Measurements from ENCODE around the gene OPRM1.
"Not testable (repeated sequence)": the region's sequence is repeated elsewhere in the genome, so short reads cannot be mapped to it uniquely, and the experiment has no call there.

The OPRM1 gene

GRCh38 chr6:154039231-154039842 is at the start of gene OPRM1:
Gene OPRM1 (plus strand): TSS chr6:154039240. CDS start chr6:154039545, 305 bp downstream.
- DNase-seq (ENCODE audit: low spot score): no peak

GRCh38 chr6:153989989-153990388 is 49.1 kb upstream of the OPRM1 start:
- DNase-seq (ENCODE audit: low spot score): no peak

- no peak for DNase-seq (ENCODE audit: low spot score)
These were observed 45.0 kb upstream of the OPRM1 start for GRCh38 chr6:153994004-153994403.

GRCh38 chr6:153994811-153995210 is 44.2 kb upstream of the OPRM1 start:
- DNase-seq (ENCODE audit: low spot score): no peak

GRCh38 chr6:153997221-153997620 is 41.8 kb upstream of the OPRM1 start:
- no peak for DNase-seq (ENCODE audit: low spot score)

GRCh38 chr6:154001494-154002285 is 37.4 kb upstream of the OPRM1 start:
- no peak for DNase-seq (ENCODE audit: low spot score)

GRCh38 chr6:154002894-154003293 is 36.1 kb upstream of the OPRM1 start:
- DNase-seq (ENCODE audit: low spot score): no peak

- DNase-seq (ENCODE audit: low spot score): no peak
These were observed 28.7 kb upstream of the OPRM1 start for GRCh38 chr6:154010371-154010770.

GRCh38 chr6:154012852-154013251 is 26.2 kb upstream of the OPRM1 start:
- DNase-seq (ENCODE audit: low spot score): no peak

GRCh38 chr6:154017786-154018185 is 21.3 kb upstream of the OPRM1 start:
- no peak for DNase-seq (ENCODE audit: low spot score)

GRCh38 chr6:154030646-154031045 is 8.4 kb upstream of the OPRM1 start:
- no peak for DNase-seq (ENCODE audit: low spot score)

- no peak for DNase-seq (ENCODE audit: low spot score)
These were observed 2.0 kb downstream of the OPRM1 start for GRCh38 chr6:154041001-154041400.

GRCh38 chr6:154053141-154053540 is 14.1 kb downstream of the OPRM1 start:
- DNase-seq (ENCODE audit: low spot score): peak; percentile 37

- peak; percentile 63 for DNase-seq (ENCODE audit: low spot score)
These were observed 17.5 kb downstream of the OPRM1 start for GRCh38 chr6:154056536-154056935.

- no peak for DNase-seq (ENCODE audit: low spot score)
These were observed 18.1 kb downstream of the OPRM1 start for GRCh38 chr6:154057098-154057497.

- DNase-seq (ENCODE audit: low spot score): no peak
These were observed 20.1 kb downstream of the OPRM1 start for GRCh38 chr6:154058963-154059680.

GRCh38 chr6:154060076-154060475 is 21.0 kb downstream of the OPRM1 start:
- no peak for DNase-seq (ENCODE audit: low spot score)

GRCh38 chr6:154070041-154070440 is 31.0 kb downstream of the OPRM1 start:
- no peak for DNase-seq (ENCODE audit: low spot score)

GRCh38 chr6:154070657-154071056 is 31.6 kb downstream of the OPRM1 start:
- DNase-seq (ENCODE audit: low spot score): no peak

GRCh38 chr6:154071236-154071635 is 32.2 kb downstream of the OPRM1 start:
- no peak for DNase-seq (ENCODE audit: low spot score)

GRCh38 chr6:154071711-154072110 is 32.7 kb downstream of the OPRM1 start:
- no peak for DNase-seq (ENCODE audit: low spot score)

- not testable (repeated sequence) for DNase-seq (ENCODE audit: low spot score)
These were observed 39.6 kb downstream of the OPRM1 start for GRCh38 chr6:154078596-154078995.

All from putamen (tissue), 1 donor.